ENCODE measurements around the gene FARS2.

FARS2 gene

GRCh38 chr6:5469101-5469846 lies 208.0 kb downstream of the FARS2 start:
- no peak overlapping the region for H3K4me2 ChIP-seq (ENCODE audit: low read length)
- no peak for TF ChIP-seq CTCF (IDR thresholded peaks at IDR 0.05; ENCODE audit: low read depth, low read length)
- no peak for TF ChIP-seq EZH2phosphoT487 (IDR thresholded peaks at IDR 0.05; ENCODE audit: low read depth)
- no peaks in the 10 kb centered on the region for H3K79me2 ChIP-seq (ENCODE audit: low read length)
- H2AFZ ChIP-seq (ENCODE audit: low read depth, low read length) = no peak overlapping the region
- peaks cover 5% of the 10 kb centered on the region for H3K4me1 ChIP-seq (ENCODE audit: low read length)
- no peaks in the 10 kb centered on the region for H3K27me3 ChIP-seq (ENCODE audit: low read depth, low read length)
- H3K4me3 ChIP-seq (ENCODE audit: low read length) = no peak overlapping the region
- no peaks in the 10 kb centered on the region for H4K20me1 ChIP-seq (ENCODE audit: insufficient read depth, low read length)
- no peak overlapping the region for H3K9ac ChIP-seq (ENCODE audit: low read length)
- no peaks in the 10 kb centered on the region for H3K9me3 ChIP-seq (ENCODE audit: insufficient read depth, low read length)
- H3K36me3 ChIP-seq (replicated peaks; ENCODE audit: low read depth, low read length) = no peaks in the 10 kb centered on the region
- no peak overlapping the region for H3K27ac ChIP-seq (ENCODE audit: low read length)

- Histone ChIP-seq H3K27ac (ENCODE audit: low read length) (no peak overlapping the region), H2AFZ (ENCODE audit: low read depth, low read length) (no peak overlapping the region), H3K4me2 (ENCODE audit: low read length) (peak overlapping the region; percentile 54), H4K20me1 (ENCODE audit: insufficient read depth, low read length) (no peaks in the 10 kb centered on the region), H3K9ac (ENCODE audit: low read length) (no peak overlapping the region), H3K4me1 (ENCODE audit: low read length) (peaks cover 5% of the 10 kb centered on the region), H3K9me3 (ENCODE audit: insufficient read depth, low read length) (no peaks in the 10 kb centered on the region), H3K27me3 (ENCODE audit: low read depth, low read length) (no peaks in the 10 kb centered on the region), H3K36me3 (replicated peaks; ENCODE audit: low read depth, low read length) (no peaks in the 10 kb centered on the region), H3K79me2 (ENCODE audit: low read length) (no peaks in the 10 kb centered on the region), H3K4me3 (ENCODE audit: low read length) (peak overlapping the region; percentile 23; the same call in 1 of the 2 replicates)
- TF ChIP-seq EZH2phosphoT487 (IDR thresholded peaks at IDR 0.05; ENCODE audit: low read depth) (no peak), CTCF (IDR thresholded peaks at IDR 0.05; ENCODE audit: low read depth, low read length) (peak; percentile 82)
Observed at GRCh38 chr6:5471044-5471443, 209.7 kb downstream of the FARS2 start.

- no peak overlapping the region for H3K4me2 ChIP-seq (ENCODE audit: low read length)
- no peak overlapping the region for H3K27ac ChIP-seq (ENCODE audit: low read length)
- H3K36me3 ChIP-seq (replicated peaks; ENCODE audit: low read depth, low read length) = no peaks in the 10 kb centered on the region
- no peak for TF ChIP-seq EZH2phosphoT487 (IDR thresholded peaks at IDR 0.05; ENCODE audit: low read depth)
- no peak for TF ChIP-seq CTCF (IDR thresholded peaks at IDR 0.05; ENCODE audit: low read depth, low read length)
- H3K27me3 ChIP-seq (ENCODE audit: low read depth, low read length) = no peaks in the 10 kb centered on the region
- H3K79me2 ChIP-seq (ENCODE audit: low read length) = no peaks in the 10 kb centered on the region
- H2AFZ ChIP-seq (ENCODE audit: low read depth, low read length) = no peak overlapping the region
- H3K9ac ChIP-seq (ENCODE audit: low read length) = no peak overlapping the region
- no peak overlapping the region for H3K4me3 ChIP-seq (ENCODE audit: low read length)
- H4K20me1 ChIP-seq (ENCODE audit: insufficient read depth, low read length) = no peaks in the 10 kb centered on the region
- peaks cover 5% of the 10 kb centered on the region for H3K4me1 ChIP-seq (ENCODE audit: low read length)
- no peaks in the 10 kb centered on the region for H3K9me3 ChIP-seq (ENCODE audit: insufficient read depth, low read length)
Observed at GRCh38 chr6:5471637-5472398, 210.5 kb downstream of the FARS2 start.

- H3K36me3 ChIP-seq (replicated peaks; ENCODE audit: low read depth, low read length) = no peaks in the 10 kb centered on the region
- TF ChIP-seq EZH2phosphoT487 (IDR thresholded peaks at IDR 0.05; ENCODE audit: low read depth) (no peak), CTCF (IDR thresholded peaks at IDR 0.05; ENCODE audit: low read depth, low read length) (no peak)
- no peaks in the 10 kb centered on the region for H3K79me2 ChIP-seq (ENCODE audit: low read length)
- H3K4me1 ChIP-seq (ENCODE audit: low read length) = peaks cover 5% of the 10 kb centered on the region
- no peak overlapping the region for H3K27ac ChIP-seq (ENCODE audit: low read length)
- no peak overlapping the region for H3K9ac ChIP-seq (ENCODE audit: low read length)
- H3K9me3 ChIP-seq (ENCODE audit: insufficient read depth, low read length) = no peaks in the 10 kb centered on the region
- no peak overlapping the region for H2AFZ ChIP-seq (ENCODE audit: low read depth, low read length)
- no peaks in the 10 kb centered on the region for H4K20me1 ChIP-seq (ENCODE audit: insufficient read depth, low read length)
- no peaks in the 10 kb centered on the region for H3K27me3 ChIP-seq (ENCODE audit: low read depth, low read length)
- H3K4me2 ChIP-seq (ENCODE audit: low read length) = no peak overlapping the region
- H3K4me3 ChIP-seq (ENCODE audit: low read length) = no peak overlapping the region
Observed at GRCh38 chr6:5472571-5472970, 211.3 kb downstream of the FARS2 start.

Data from OCI-LY3 (cell line).